Peyer's patch (tissue), 4 donors: ENCODE data around the gene KCNT1.

Source experiments
- POLR2A ChIP-seq, 2 donors: fragments of 450-650 bp; IDR thresholded peaks; one replicate each; pipeline ENCODE4 v1.5.1; 2017; ENCODE audit warnings: antibody characterized with exemption in 2 of 2, mild to moderate bottlenecking in 2 of 2, moderate library complexity in 2 of 2
- TF ChIP-seq, protein P1 (sequence below), 6 experiments: fragments of 450-650 bp in 4 of 6; fragments of 200-600 bp in 2 of 6; sonication (generic) in 1 of 6; IDR thresholded peaks; one replicate each; pipeline ENCODE4 v1.5.1; 2017 to 2019; ENCODE audit warnings: antibody characterized with exemption in 6 of 6, mild to moderate bottlenecking in 3 of 6, moderate library complexity in 1 of 6

DNA sequence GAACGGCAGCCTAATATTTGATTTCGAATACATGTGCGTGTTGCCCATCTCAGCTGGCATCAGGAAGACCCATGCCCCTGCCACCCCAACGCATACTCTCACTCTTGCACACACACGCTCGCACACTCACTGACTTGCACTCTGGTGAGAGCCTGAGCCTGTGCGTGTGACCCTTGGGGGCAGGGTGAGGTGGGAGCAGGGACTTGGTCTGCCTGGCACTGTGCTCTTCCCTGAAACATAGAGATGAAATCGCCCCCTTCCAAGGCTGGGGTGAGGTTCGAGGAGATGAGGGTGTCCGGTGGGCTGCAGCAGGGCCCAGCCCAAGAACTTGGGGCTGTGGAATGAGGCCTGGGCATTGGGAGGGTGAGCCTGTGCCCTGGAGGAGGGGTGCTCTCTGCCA is 37.7 kb upstream of the KCNT1 start:
- TF ChIP-seq POLR2A (IDR thresholded peaks at IDR 0.05) = no peak
- TF ChIP-seq, protein P1, sequence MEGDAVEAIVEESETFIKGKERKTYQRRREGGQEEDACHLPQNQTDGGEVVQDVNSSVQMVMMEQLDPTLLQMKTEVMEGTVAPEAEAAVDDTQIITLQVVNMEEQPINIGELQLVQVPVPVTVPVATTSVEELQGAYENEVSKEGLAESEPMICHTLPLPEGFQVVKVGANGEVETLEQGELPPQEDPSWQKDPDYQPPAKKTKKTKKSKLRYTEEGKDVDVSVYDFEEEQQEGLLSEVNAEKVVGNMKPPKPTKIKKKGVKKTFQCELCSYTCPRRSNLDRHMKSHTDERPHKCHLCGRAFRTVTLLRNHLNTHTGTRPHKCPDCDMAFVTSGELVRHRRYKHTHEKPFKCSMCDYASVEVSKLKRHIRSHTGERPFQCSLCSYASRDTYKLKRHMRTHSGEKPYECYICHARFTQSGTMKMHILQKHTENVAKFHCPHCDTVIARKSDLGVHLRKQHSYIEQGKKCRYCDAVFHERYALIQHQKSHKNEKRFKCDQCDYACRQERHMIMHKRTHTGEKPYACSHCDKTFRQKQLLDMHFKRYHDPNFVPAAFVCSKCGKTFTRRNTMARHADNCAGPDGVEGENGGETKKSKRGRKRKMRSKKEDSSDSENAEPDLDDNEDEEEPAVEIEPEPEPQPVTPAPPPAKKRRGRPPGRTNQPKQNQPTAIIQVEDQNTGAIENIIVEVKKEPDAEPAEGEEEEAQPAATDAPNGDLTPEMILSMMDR (IDR thresholded peaks at IDR 0.05) = no peak
